22Rv1 (cell line): ENCODE data around the gene PLCB4.

ENCODE experiments used
- ZFX ChIP-seq: fragments of 450-650 bp; IDR thresholded peaks from 2 replicates; pipeline ENCODE4 v1.6.1; 2017; ENCODE audit warnings: antibody characterized with exemption, borderline replicate concordance
- TF ChIP-seq, protein P1 (sequence below): fragments of 450-650 bp; IDR thresholded peaks from 2 replicates; pipeline ENCODE4 v1.5.1; 2017; ENCODE audit warnings: mild to moderate bottlenecking

- TF ChIP-seq, protein P1, sequence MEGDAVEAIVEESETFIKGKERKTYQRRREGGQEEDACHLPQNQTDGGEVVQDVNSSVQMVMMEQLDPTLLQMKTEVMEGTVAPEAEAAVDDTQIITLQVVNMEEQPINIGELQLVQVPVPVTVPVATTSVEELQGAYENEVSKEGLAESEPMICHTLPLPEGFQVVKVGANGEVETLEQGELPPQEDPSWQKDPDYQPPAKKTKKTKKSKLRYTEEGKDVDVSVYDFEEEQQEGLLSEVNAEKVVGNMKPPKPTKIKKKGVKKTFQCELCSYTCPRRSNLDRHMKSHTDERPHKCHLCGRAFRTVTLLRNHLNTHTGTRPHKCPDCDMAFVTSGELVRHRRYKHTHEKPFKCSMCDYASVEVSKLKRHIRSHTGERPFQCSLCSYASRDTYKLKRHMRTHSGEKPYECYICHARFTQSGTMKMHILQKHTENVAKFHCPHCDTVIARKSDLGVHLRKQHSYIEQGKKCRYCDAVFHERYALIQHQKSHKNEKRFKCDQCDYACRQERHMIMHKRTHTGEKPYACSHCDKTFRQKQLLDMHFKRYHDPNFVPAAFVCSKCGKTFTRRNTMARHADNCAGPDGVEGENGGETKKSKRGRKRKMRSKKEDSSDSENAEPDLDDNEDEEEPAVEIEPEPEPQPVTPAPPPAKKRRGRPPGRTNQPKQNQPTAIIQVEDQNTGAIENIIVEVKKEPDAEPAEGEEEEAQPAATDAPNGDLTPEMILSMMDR = no peak
- no peak for TF ChIP-seq ZFX
Observed at GRCh38 chr20:9129756-9130155, 60.9 kb downstream of the PLCB4 start.
